Psoas muscle (tissue), 8 donors: ENCODE measurements around the gene AJUBA. TPM values are rescaled to one million over a fixed set of nuclear protein-coding genes. Genes with fewer than 3 reads are reported as not detected.

Source experiments
- ATAC-seq, 4 donors: fragments of 200-7000 bp; cut with Tn5 transposase; one replicate each; pipeline ENCODE4 v1.9.1; 2020; ENCODE audit warnings: moderate library complexity in 3 of 4, mild to moderate bottlenecking in 2 of 4
- DNase-seq, 2 donors: peaks; one replicate each; pipeline ENCODE4 v3.0.0-alpha.2; 2020
- H3K27ac ChIP-seq: fragments of 200-600 bp; one replicate; pipeline ENCODE4 v1.8.0; 2022
- H3K27me3 ChIP-seq, 3 donors: fragments of 200-600 bp in 1 of 3; one replicate each; pipeline versions ENCODE4 v1.6.1 to v1.8.0; 2013 to 2022; ENCODE audit warnings: low read length in 2 of 3, mild to moderate bottlenecking in 2 of 3, moderate library complexity in 1 of 3; ENCODE audit not compliant: insufficient read depth in 3 of 3
- H3K36me3 ChIP-seq, 2 donors: fragments of 200-600 bp in 1 of 2; one replicate each; pipeline versions ENCODE4 v1.6.1 to v1.8.0; 2013 to 2022; ENCODE audit warnings: low read depth in 1 of 2, mild to moderate bottlenecking in 1 of 2, moderate library complexity in 1 of 2; ENCODE audit not compliant: insufficient read depth in 1 of 2
- H3K4me1 ChIP-seq: fragments of 200-600 bp; one replicate; pipeline ENCODE4 v1.8.0; 2022
- H3K4me3 ChIP-seq: fragments of 200-600 bp; one replicate; pipeline ENCODE4 v1.8.0; 2022; ENCODE audit warnings: mild to moderate bottlenecking
- H3K9me3 ChIP-seq: fragments of 200-600 bp; one replicate; pipeline ENCODE4 v1.8.0; 2022
- WGBS, 3 donors: extraction: QIAGEN DNeasy Blood & Tissue Kit; methylation state at CpG; one replicate each; pipeline versions ENCODE4 v1.1.6 to v1.1.7; 2013; 5-methylcytosine and 5-hydroxymethylcytosine counted together
- intact Hi-C, 2 donors: fragments of 100-400 bp; cut with DNase I; formaldehyde crosslinking; loops; one replicate each; pipeline versions ENCODE4 v1.11.0 to v1.14.2; 2022
- polyA plus RNA-seq, 3 donors: library from polyadenylated mRNA; stranded (reverse); fragments of 200-250 nt; gene quantifications; one replicate each; pipeline ENCODE4 v1.2.3, GENCODE V29; 2013
- total RNA-seq, 4 donors: library from RNA; stranded (reverse); fragmentation: NEBNext Ultra II Directional in 2 of 4; extraction: Animal tissue kit (Norgen Biotek cat#: 25700) in 2 of 4; gene quantifications; one replicate each; pipeline versions ENCODE4 v1.2.1 to v1.2.4, GENCODE V29; 2021 to 2023
- TF ChIP-seq, protein P1 (sequence below): fragments of 200-600 bp; IDR thresholded peaks from one replicate; pipeline ENCODE4 v1.8.0; 2022; ENCODE audit warnings: antibody characterized with exemption
- donor health status: healthy with polysubstance abuse.
- donor health status: DM: no; HTN: no; CAD: no; lungs with moderate emphysema.
- donor health status: Bipolar disorder and iron deficiency.
- donor health status: healthy.
- donor health status: DM: yes; HTN: yes; CAD: no.
- donor health status: DM: no; HTN: no; CAD: no.
- donor health status: DM: no; HTN: no; CAD: no.
- donor health status: DM: yes; HTN: yes; CAD: no.

AJUBA gene
- total and polyA plus RNA-seq, 7 donors = 0.65 to 1.5 (median 0.95) TPM

DNA sequence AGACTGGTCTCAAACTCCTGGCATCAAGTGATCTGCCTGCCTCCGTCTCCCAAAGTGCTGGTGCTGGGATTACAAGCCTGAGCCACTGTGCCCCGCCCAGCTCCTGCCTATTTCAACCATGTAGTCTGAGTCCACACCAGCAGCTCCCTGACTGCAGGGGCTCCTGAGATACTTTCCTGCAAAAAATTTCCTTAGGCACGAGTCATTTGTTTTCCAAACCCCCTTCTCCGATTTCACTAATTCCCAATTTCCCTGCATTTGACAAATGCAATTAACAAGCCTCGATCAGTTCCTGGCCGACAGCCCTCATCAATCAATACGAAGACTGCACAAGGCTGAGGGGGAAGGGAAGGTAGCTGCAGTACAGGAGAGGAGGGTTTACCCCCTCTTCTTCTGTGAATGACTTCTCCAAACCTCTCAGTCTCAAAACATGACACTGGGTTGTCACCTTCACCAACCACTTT is 42.3 kb upstream of the AJUBA start:
- H3K36me3 ChIP-seq = peaks cover 7 to 66% of the 10 kb centered on the region in 2 donors
- WGBS, 3 donors = 61 to 75% (median 74%) methylated on average over 7 of the region's 7 CpGs

DNA sequence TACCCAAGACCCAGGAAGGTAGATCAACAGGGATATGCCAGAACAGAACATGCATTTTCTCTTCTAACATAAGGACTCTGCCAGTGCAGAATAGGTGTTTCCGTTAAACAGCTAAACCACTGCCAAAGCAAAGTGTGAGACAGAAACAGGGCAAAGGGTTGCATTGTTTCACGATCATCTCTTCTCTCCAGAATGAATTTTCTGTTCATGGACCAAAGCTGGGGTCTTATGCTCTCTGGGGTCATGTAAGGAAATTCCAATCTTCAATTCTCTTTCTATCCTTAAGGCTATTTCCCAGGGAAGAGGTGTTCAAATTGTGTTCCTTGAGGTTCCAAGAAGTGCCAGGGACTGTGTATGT is 41.4 kb upstream of the AJUBA start:
- TF ChIP-seq, protein P1, sequence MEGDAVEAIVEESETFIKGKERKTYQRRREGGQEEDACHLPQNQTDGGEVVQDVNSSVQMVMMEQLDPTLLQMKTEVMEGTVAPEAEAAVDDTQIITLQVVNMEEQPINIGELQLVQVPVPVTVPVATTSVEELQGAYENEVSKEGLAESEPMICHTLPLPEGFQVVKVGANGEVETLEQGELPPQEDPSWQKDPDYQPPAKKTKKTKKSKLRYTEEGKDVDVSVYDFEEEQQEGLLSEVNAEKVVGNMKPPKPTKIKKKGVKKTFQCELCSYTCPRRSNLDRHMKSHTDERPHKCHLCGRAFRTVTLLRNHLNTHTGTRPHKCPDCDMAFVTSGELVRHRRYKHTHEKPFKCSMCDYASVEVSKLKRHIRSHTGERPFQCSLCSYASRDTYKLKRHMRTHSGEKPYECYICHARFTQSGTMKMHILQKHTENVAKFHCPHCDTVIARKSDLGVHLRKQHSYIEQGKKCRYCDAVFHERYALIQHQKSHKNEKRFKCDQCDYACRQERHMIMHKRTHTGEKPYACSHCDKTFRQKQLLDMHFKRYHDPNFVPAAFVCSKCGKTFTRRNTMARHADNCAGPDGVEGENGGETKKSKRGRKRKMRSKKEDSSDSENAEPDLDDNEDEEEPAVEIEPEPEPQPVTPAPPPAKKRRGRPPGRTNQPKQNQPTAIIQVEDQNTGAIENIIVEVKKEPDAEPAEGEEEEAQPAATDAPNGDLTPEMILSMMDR = no peak
- DNase-seq (no peak), ATAC-seq (no peak)
- Histone ChIP-seq H3K36me3 (peaks cover 7 to 57% of the 10 kb centered on the region in 2 donors), H3K27ac (no peak overlapping the region), H3K4me1 (peaks cover 3% of the 10 kb centered on the region), H3K9me3 (no peaks in the 10 kb centered on the region), H3K4me3 (no peak overlapping the region), H3K27me3 (no peaks in the 10 kb centered on the region)
- 86 to 92% (median 90%) methylated on average over 2 of the region's 2 CpGs for WGBS, 3 donors
- intact Hi-C loops = no loop called here

More for the DNA sequence above, 42.3 kb upstream of the AJUBA start:
- TF ChIP-seq, protein P1 = no peak
- Histone ChIP-seq H3K4me3 (no peak overlapping the region), H3K4me1 (peaks cover 10% of the 10 kb centered on the region), H3K27me3 (no peaks in the 10 kb centered on the region), H3K9me3 (no peaks in the 10 kb centered on the region), H3K27ac (no peak overlapping the region)
- DNase-seq (no peak), ATAC-seq (no peak)
- intact Hi-C loops = no loop called here

- H3K36me3 ChIP-seq = peaks cover 7 to 51% of the 10 kb centered on the region in 2 donors
- no peak overlapping the region for H3K27ac ChIP-seq
- no peaks in the 10 kb centered on the region for H3K9me3 ChIP-seq
- DNase-seq (no peak), ATAC-seq (no peak)
- H3K4me3 ChIP-seq = no peak overlapping the region
- intact Hi-C loops = no loop called here
- TF ChIP-seq, protein P1 = no peak
- no peaks in the 10 kb centered on the region for H3K27me3 ChIP-seq
- no peaks in the 10 kb centered on the region for H3K4me1 ChIP-seq
- WGBS, 3 donors = 75 to 83% (median 82%) methylated on average over 8 of the region's 8 CpGs
These were observed 40.9 kb upstream of the AJUBA start for GRCh38 chr14:23023022-23023794.

- Histone ChIP-seq H3K4me3 (no peak overlapping the region), H3K36me3 (peaks cover 7 to 39% of the 10 kb centered on the region in 2 donors), H3K27ac (no peak overlapping the region), H3K4me1 (no peaks in the 10 kb centered on the region), H3K9me3 (no peaks in the 10 kb centered on the region), H3K27me3 (no peaks in the 10 kb centered on the region)
- intact Hi-C loops = no loop called here
- ATAC-seq (no peak), DNase-seq (no peak)
- WGBS, 3 donors = 42 to 63% (median 43%) methylated on average over 7 of the region's 7 CpGs
- TF ChIP-seq, protein P1 = no peak
These were observed 39.6 kb upstream of the AJUBA start for GRCh38 chr14:23021889-23022442.
